Hematopoietic multipotent progenitor cell treated with erythropoietin and hydrocortisone succinate and interleukin-3 and kit ligand, for 15 days (in vitro differentiated cells): ENCODE data around the gene UTP18.
A peak's percentile ranks its signal among the peaks of the same experiment; 100 is the strongest.
"Not testable (repeated sequence)": the region's sequence is repeated elsewhere in the genome, so short reads cannot be mapped to it uniquely, and the experiment has no call there.

Source experiments
- DNase-seq: peaks from one replicate; pipeline ENCODE4 v3.0.0-alpha.2; 2015; ENCODE audit warnings: low spot score

The UTP18 gene

DNA sequence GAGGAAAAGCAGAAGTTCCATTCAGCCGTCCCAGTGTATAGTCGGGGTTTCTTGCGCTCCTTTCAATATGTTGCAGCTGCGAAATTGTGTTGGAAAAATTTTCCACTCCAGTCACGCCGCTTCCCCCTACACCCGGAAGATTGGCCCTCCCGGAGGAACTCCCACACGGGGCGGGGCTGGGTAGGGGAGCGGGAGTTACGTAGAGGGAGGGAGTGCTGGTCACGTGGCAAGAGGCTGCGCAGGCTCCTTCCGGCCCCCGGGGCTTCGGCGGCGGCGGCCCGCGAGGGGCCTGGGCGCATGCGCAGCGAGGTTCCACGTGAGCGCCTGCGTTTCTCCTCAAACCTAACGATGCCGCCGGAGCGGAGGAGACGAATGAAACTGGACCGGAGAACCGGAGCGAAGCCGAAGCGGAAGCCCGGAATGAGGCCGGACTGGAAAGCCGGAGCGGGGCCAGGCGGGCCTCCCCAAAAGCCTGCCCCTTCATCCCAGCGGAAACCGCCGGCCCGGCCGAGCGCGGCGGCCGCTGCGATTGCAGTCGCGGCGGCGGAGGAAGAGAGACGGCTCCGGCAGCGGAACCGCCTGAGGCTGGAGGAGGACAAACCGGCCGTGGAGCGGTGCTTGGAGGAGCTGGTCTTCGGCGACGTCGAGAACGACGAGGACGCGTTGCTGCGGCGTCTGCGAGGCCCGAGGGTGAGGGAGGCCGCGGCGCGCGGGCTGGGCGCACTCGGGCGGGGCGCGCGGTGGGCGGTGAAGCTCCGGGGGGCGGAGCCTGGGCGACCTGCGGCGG, at the start of gene UTP18:
Gene UTP18 (plus strand): TSS at position 310 of the 787 bp plus-strand sequence. CDS start 39 bp downstream, at position 349.
- peak; percentile 98 for DNase-seq

DNA sequence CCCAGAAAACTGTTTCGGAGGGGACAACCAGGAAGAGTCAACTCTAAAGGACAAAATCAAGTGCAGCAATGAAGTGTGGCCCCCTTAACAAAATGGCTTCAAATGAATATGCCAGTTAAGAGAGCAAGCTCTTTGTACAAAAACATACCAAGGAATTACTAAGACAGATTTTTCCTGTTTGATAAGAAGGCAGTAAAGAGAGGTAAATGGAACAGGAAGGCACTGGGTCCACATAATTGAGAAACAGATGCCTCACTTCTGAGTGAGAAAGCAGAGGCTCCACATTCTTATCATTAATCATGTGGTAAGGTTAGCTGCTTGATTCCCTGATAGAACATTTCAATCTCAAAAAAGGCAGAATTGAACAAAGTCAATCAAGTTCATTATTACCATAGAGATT, 45.4 kb upstream of the UTP18 start:
- DNase-seq: no peak

DNA sequence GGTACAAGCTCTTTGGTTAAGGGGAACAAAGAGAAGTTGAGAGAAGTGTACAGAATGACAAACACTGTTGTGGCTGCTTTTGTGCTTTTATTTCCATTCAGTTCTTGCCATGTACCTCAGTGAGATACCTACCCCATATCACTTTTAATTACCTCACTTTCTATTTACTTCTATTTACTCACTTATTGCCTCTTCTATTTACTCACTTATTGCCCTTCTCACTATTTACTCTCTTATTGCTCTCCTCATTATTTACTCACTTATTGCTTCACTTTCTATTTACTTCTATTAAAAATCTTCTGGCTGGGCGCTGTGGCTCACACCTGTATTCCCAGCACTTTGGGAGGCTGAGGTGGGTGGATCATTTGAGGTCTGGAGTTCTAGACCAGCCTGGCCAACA, 42.4 kb upstream of the UTP18 start:
- DNase-seq: no peak

DNA sequence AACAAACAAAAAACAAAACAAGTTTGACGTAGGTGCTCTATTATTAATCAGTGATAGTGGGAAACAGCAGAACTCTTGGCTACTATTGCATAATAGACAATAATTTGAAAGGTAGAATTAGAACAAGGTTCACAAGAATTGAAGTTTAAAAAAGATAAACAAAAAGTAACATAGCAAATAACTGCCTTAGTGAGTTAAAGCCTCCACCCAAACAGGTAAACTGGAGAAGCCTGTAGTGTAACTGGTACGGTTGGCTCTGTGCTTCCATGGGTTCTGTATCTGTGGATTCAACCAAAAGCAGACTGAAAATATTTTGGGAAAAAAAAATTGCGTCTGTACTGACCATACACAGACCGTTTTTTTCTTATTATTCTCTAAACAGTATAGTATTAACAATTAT, 39.0 kb upstream of the UTP18 start:
- no peak for DNase-seq

DNA sequence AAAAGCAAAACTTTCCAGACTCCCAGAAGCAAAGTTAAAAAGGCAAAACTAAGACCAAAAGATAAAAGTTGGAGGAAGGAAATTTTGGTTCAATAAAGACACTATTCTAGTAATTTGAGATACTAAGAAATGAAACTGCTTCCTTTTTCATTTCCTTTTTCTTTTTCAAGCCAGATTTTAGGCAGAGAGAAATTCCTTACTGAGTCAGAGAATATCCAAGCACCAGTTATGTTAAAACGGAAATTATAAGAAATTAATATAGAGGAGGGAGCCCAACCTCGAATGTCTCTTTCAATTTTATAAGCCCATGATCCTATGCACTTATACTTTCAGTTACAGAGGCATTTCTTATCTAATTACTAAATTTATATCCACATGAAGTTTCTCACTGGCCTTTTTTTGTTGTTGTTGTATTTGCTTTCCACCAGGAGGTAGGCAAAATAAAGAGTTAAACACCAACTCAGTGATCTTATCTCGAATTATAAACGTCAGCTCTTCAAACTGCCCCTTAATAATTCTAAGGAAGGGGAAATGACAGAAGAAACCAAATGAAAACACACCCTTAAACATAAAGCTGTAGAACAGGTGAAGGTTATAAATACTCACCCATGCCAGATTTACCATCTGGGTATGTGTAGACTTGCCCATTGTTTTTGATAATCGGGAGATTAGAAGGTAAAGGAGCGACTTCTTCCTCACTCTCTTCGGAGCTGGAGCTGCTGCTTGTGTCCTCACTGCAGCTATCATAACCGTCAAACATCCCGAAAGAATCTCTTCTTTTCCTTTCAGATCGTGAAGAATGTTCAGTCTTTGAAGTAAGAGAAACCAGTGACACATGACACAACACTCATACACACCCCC, 35.7 kb upstream of the UTP18 start:
- DNase-seq: no peak

DNA sequence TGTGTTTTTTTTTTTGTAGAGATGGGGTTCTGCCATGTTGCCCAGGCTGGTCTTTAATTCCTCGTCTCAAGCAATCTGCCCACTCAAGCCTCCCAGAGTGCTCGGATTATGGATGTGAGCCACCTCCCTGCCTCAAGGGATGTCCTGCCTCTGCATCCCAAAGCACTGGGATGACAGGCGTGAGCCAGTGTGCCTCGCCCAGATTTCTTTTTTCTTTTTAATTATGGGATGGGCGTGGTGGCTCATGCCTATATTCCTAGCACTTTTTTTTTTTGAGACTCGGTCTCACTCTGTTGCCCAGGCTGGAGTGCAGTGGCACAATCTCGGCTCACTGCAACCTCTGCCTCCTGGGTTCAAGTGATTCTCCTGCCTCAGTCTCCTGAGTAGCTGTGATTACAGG, 34.8 kb upstream of the UTP18 start:
- not testable (repeated sequence) for DNase-seq

DNA sequence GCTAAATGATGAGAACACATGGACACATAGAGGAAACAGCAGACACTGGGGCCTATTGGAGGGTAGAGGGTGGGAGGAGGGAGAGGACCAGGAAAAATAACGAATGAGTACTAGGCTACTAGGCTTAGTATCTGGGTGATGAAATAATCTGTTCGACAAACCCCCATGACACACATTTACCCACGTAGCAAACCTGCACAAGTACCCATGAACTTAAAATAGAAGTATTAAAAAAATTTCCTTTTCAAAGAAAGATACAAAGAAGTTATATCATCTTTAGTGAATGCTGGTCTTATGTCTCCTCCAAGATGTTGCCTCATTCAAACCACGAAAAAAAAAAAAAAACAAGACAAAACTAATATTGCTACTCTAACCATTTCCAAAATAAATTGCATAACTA, 32.2 kb upstream of the UTP18 start:
- DNase-seq: no peak

DNA sequence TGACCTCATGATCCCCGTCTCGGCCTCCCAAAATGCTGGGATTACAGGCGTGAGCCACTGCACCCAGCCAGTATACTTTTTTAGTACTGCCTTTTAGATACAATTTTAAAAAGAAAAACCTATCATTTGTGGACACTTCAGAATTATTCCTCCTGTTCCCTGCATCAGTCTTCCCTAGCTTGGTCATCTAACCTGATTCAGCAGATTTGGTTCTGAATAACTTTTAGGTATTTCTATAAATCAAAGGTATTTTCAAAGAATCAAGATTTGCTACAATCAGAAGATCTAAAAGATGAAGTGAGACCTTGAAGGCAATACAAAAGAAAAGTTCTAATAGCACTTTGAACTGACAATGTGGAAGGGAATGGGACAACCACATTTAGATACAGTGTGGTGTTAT, 30.5 kb upstream of the UTP18 start:
- no peak for DNase-seq

DNA sequence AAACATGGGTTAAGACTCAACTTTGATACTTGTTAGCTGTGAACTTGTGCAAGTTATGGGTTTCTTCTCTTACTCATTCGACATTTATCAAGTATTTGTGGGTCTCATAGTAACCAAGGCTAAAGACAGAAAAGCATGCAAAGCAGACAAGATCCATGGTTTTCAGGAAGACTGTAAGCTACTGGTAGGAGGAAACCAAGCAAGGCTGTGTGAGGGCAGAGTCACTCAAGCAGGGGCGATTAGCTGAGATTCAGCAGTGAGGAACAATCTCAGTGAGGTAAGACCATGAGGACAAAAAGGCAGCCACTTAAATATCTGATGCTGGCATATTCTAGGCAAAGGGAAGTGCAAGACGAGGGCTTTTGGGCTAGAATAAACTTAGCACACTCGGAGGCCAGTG, 30.0 kb upstream of the UTP18 start:
- no peak for DNase-seq

DNA sequence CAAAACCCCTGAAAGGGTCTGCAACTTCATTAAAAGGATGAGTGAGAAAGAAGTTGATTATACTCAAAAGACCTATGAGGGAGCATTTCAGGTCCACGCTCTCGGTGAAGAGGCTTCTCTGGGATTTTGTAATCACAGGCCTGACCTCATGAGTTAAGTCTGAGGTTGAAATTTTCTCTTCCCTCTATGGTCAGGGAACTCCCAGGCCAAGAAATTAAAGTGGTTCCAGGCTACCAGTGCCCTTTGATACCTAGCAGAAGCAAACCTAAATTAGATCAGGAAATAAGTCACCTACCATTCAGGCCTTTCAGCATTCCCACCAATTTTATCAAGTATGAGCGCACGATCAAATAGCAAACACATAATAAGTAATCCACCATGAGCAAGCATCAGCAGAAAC, 28.3 kb upstream of the UTP18 start:
- no peak for DNase-seq

DNA sequence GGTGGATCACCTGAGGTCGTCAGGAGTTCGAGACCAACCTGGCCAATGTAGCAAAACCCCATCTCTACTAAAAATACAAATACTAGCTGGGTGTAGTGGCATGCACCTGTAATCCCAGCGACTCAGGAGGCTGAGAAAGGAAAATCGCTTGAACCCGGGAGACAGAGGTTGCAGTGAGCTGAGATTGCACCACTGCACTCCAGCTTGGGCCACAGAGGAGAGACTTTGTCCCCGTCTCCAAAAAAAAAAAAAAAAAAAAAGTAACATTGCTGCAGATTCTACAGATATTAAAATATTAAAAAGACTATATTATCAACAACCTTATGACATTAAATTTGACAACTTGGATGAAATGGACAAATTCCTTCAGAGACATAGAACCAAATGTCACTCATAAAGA, 26.2 kb upstream of the UTP18 start:
- DNase-seq: no peak

DNA sequence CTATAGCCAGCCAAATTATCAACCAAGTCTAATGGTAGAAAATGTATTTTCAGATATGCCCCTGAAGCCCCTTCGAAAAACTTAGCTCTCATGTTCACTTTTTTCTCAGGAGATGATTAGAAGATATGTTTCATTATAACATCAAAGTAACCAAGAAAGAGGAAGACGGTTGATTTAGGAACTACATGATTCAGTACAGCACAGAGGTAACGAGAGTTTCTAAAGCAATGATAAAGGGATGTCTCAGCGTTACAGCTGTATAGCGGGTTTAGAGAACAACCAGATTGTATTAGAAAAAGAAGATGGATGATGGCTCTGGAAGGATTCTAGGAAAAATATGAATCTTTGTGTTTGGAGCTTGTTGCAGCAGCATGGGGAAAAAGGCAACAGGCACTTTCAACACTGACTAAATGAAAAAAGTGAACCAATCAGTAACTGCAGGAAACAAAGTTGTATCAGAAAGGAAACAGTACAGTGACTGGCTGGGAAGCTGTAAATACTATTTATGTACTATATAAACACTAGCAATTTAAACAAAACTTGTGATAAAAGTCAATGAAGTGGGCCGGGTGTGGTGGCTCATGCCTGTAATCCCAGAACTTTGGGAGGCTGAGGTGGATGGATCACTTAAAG, 22.0 kb upstream of the UTP18 start:
- no peak for DNase-seq

DNA sequence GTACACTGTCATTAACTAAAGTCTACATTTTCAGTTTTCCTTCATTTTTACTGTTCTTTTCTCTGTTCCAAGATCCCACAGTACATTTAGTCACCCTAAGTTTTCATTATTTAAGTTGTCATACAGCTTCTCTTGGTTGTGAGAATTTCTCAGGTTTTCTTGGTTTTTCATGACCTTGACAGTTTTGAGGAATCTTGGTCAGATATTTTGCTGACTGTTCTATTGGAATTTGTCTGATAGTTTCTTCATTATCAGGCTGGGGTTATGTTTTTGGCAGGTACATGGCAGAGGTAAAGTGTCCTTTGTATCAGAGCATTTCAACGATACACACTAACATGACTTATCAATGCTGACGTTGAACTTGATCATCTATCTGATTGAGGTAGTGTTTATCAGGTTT, 20.1 kb upstream of the UTP18 start:
- DNase-seq: no peak

DNA sequence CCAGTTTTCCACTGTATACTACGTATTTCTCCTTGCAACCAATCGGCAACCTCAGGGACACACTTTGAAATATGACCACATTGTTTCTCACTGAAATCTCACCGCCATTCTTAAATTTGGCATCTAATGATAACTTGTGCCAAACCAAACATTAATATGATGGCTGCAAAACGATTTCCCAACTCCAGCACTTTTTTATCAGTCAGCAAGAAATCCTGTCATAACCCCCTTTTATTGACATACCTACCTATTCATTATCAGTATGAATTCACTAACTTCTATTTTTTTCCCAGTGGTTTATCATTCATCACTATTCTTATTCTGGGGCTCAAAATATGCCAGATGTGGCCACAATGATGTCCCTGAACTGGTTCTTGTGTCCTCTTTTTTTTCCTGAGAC, 16.3 kb upstream of the UTP18 start:
- no peak for DNase-seq

DNA sequence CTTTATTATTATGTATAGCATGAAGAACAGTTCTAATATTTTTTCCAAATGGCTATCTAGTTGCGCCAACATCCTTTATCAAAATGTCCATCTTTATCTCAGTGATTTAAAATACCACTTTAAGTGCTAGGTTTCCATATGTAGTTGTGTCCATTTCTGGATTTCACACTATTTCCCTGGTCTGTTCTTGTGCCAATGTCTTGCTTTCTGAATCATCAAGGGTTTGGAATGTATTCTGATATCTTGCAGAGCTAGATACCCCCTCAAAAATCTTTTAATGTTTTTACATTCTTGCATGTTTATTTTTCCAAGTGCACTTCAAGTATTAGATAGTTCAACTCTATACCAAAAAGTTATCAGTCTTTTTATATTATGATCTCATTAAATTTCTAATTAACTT, 14.8 kb upstream of the UTP18 start:
- DNase-seq: no peak

DNA sequence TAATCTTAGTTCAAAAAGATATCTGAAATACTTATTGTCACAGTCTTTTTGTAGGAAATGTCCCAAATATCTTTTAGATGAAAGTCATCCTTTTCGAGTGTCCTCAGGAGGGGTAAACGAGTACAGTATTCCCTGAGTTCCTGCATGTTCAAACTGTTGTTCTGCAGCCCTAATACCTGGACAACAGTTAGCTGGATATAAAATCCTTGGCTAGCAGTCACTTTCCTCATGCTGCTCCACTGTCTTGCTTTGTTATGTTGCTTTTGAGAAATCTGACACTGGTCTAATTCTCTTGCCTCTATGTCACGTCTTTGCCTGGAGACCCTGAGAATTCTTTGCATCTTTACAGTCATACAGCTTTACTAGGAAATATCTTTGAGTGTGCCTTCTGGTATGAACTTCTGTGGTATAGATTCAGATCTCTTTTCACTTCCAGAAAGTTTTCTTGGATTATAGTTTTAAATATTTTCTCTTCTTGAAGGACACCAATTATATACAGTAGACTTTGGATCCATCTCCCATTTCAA, 10.0 kb upstream of the UTP18 start:
- no peak for DNase-seq

DNA sequence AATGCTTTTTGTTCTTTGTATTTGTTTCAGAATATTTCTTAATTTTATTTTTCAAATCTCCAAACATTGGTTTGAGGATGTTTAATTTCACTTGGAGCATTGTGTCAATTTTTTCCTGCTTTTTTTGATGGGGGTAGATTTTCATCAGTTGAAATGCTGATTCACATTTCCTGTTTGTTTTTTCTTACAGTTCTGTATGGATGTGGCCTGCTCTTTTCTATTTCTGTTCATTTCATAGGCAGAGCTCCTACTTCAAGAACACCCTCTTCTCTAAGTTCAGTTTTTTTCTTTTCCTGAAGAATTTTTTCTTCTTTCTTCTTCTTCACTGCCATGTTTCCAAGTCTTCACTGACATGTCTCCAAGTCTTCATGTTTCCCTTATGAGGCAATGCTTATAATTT, 9.3 kb upstream of the UTP18 start:
- no peak for DNase-seq

DNA sequence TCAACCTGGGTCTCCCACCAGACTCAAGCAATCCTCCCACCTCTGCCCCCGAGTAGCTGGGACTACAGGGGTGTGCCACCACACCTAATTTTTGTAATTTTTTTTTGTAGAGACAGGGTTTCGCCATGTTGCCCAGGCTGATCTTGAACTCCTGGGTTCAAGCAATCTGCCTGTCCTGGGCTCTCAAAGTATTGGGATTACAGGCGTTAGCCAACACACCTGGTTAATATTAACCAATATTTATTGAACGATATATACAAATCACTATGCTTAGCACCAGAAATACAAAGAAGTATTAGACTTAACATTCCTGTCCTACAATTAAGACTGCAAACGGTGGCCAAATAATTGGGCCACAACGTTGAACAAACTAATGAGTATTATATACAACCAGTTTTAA, 4.7 kb upstream of the UTP18 start:
- no peak for DNase-seq

DNA sequence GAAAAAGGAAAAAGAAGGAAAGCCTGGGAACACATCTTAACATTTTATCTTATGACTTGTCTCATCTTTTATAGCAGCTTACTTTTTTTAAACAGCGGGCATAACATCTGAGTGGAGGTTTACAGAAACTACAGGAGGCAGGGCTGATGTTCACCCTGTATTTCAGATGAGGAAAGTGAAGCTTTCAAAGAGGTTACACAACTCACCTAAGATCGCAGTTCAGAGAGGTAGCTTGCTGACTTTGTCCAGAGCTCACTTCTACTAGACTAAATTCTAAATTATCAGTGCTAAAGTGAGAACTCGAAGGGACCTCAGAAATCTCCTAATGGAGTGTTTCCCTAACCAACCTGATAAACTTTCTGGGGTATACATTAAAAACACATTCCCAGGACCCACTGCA, 4.2 kb upstream of the UTP18 start:
- no peak for DNase-seq

DNA sequence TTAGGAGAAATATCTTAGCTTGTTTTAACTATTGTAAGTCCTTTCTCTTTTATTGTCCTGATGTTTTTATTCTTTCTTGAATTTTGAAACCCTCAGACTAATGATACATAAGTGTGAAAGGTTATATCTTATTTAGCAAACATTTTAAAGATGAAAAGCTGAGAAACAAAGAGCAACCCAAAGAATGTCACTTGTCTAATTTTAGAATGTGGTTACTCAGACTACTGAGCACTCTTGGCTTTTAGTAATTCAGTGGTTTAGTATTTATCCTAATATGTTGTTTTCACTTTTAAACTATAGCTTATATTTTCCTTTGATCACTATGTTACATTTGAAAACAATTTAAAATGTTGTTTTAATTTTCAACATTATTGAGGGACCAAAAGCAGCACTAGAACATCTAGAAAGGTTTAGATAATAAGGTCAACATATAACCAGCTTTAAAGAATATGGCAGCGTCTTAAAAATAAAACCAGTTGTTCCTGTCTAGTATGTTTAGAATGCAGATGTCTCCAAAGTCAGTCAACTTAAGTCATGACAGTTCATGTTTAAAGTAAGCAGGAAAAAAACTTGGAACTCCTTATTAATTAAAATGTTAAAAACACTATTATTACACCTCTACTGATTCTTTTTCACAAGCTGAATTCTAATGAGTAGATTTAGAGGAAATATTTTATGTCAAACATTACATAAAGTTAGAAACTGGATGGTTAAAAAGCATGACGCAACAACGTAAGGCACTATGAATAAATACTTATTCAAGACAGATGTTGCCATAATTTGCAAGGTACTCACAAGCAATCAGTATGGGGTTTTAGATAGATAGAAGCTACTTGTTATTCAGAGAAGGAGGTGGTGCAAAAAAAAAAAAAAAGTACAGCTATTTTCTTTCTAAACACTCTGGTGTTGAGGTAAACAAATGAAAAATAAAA, 2.9 kb upstream of the UTP18 start:
- no peak for DNase-seq

DNA sequence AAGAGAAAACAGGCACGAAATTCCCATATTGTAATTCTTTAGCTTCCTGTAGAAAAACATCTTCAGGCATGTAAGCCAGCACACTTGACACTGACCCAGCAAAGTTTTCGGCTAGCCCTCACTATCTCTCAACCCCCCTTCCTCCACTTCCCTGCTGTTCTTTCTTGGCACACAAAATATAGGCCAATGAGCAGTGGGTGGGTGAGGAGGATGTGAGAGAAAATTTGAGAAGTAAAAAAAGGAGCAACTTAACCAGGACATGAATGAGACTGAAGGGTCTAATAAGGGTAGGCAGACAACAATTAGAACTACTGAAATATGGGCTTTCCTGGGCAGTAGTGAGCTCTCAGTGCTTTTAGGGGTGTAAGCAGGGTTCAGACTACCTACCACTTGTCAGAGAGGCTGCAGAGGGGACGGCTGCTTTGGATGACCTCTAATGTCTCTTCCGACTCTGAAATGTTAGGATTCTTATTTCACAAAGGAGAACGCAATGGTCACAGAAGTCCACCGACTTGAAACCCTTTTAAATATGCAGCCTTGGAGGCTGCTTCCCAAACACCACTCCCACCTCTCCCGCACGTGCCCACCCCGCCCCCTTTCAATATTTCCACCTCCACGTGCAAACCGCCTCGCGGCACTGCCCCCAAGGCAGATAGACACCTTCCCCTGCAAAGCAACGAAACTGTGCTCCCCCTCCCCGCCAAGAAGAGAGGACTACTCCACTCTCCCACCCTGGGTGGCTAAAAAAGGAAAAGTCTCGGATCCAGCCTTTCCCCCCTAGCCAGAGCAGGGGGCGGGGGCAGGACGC, 1.4 kb upstream of the UTP18 start:
- DNase-seq: no peak
